K562 (cell line): ENCODE data around the gene MARK2. TPM values are rescaled to one million over a fixed set of nuclear protein-coding genes. Genes with fewer than 3 reads are reported as not detected.

Experiments
- ARID4B ChIP-seq: sonication (generic); formaldehyde crosslinking; IDR thresholded peaks from 2 replicates; pipeline ENCODE4 v1.8.0; 2022; ENCODE audit warnings: mild to moderate bottlenecking, missing genetic modification reagents
- BCLAF1 ChIP-seq, 2 experiments: fragments of 450-650 bp in 1 of 2; IDR thresholded peaks; 2 replicates each; pipeline ENCODE4 v1.6.1; 2011 to 2017; ENCODE audit warnings: low read depth in 2 of 2, antibody characterized with exemption in 1 of 2, borderline replicate concordance in 1 of 2, low read length in 1 of 2, mild to moderate bottlenecking in 1 of 2, mixed read lengths in 1 of 2; ENCODE audit not compliant: control insufficient read depth in 1 of 2
- BRCA1 ChIP-seq, 2 experiments: fragments of 450-650 bp in 1 of 2; sonication (generic) in 1 of 2; formaldehyde crosslinking in 1 of 2; IDR thresholded peaks; 2 replicates each; pipeline versions ENCODE4 v1.5.0 to v1.6.1; 2017 to 2020; ENCODE audit warnings: mild to moderate bottlenecking in 1 of 2, missing genetic modification reagents in 1 of 2
- CREB1 ChIP-seq, 2 experiments: sonication (generic) in 1 of 2; formaldehyde crosslinking in 1 of 2; IDR thresholded peaks; 2 replicates each; pipeline versions ENCODE4 v1.6.1 to v1.8.0; 2012 to 2022; ENCODE audit warnings: inconsistent platforms in 1 of 2, mild to moderate bottlenecking in 1 of 2, missing genetic modification reagents in 1 of 2, moderate library complexity in 1 of 2
- DPF2 ChIP-seq: fragments of 450-650 bp; IDR thresholded peaks from 2 replicates; pipeline ENCODE4 v1.6.1; 2016
- JUND ChIP-seq, 2 experiments: IDR thresholded peaks; 2 replicates in 1 of 2; 3 replicates in 1 of 2; pipeline ENCODE4 v1.6.1; 2011; ENCODE audit warnings: borderline replicate concordance in 2 of 2, low read depth in 2 of 2, low read length in 2 of 2, improper control_type of control experiment in 1 of 2, missing biosample characterization in 1 of 2, missing genetic modification characterization in 1 of 2, missing genetic modification reagents in 1 of 2
- XRCC4 ChIP-seq: IDR thresholded peaks from one replicate; pipeline ENCODE4 v1.6.1; 2011; ENCODE audit not compliant: insufficient read depth, insufficient read length; ENCODE audit errors: extremely low read depth
- XRCC5 ChIP-seq: fragments of 200-400 bp; formaldehyde crosslinking; IDR thresholded peaks from 2 replicates; pipeline ENCODE4 v1.6.1; 2017; ENCODE audit warnings: low read depth, mild to moderate bottlenecking, low read length
- ZC3H4 ChIP-seq: sonication (generic); formaldehyde crosslinking; IDR thresholded peaks from 2 replicates; pipeline ENCODE4 v1.9.0; 2021; ENCODE audit warnings: missing genetic modification reagents, borderline replicate concordance
- ZNF830 ChIP-seq: fragments of 250-450 bp; sonication (Bioruptor Pico); IDR thresholded peaks from 2 replicates; pipeline ENCODE4 v1.5.0; 2021; ENCODE audit warnings: mild to moderate bottlenecking
- polyA plus RNA-seq, 8 experiments: library from polyadenylated mRNA; depleted of rRNA in 4 of 8; stranded (reverse) in 5 of 8; unstranded in 3 of 8; fragments of >200 nt; fragmentation: Nextera tagmentation in 2 of 8; fragmentation: Illumina TruSeq in 1 of 8; extraction: Ambion mirVana in 2 of 8; extraction: Trizol in 1 of 8; gene quantifications; 2 replicates each; pipeline versions ENCODE4 v1.2.1 to v1.2.3, GENCODE V29; 2011 to 2014; ENCODE audit warnings: inconsistent platforms in 1 of 8, missing spikeins in 1 of 8
- total RNA-seq, 7 experiments: library from RNA; depleted of rRNA in 6 of 7; stranded (reverse); fragments of >200 nt in 6 of 7; fragmentation: Illumina TruSeq in 2 of 7; extraction: Trizol in 2 of 7; gene quantifications; 2 replicates each; pipeline versions ENCODE4 v1.2.1 to v1.2.3, GENCODE V29; 2011 to 2021; ENCODE audit warnings: low replicate concordance in 1 of 7

The MARK2 gene
- total and polyA plus RNA-seq, 9 of the 15 experiments (the other 6 are each of a cell fraction or from before 2014, with no cell fraction given), result 0.32 to 43.5 (median 15.1) TPM

GRCh38 chr11:63871962-63872799, 33.3 kb downstream of the MARK2 start (continued):
- TF ChIP-seq JUND (IDR thresholded peaks at IDR 0.05; ENCODE audit: borderline replicate concordance, low read depth, low read length) (peak; percentile 76; the same call in 1 of the 2 replicates), JUND (tag; IDR thresholded peaks at IDR 0.05; ENCODE audit: borderline replicate concordance, low read depth, low read length) (peak; percentile 82; the same call in 1 of the 3 replicates), BRCA1 (IDR thresholded peaks at IDR 0.05) (no peak), BRCA1 (CRISPR knock-in tag; IDR thresholded peaks at IDR 0.05) (no peak), CREB1 (IDR thresholded peaks at IDR 0.05) (no peak; the same call in 1 of the 2 replicates), CREB1 (CRISPR knock-in tag; IDR thresholded peaks at IDR 0.05) (peak; percentile 66; the same call in 1 of the 2 replicates), ZC3H4 (CRISPR knock-in tag) (no peak), ARID4B (CRISPR knock-in tag) (0 out of 2 replicates have a peak, but pooled peaks have one; percentile 42), XRCC4 (no peak), ZNF830 (CRISPR knock-in tag) (no peak), XRCC5 (peak; percentile 76; the same call in 1 of the 2 replicates), DPF2 (peak; percentile 71; the same call in 1 of the 2 replicates), BCLAF1 (IDR thresholded peaks at IDR 0.05; ENCODE audit: borderline replicate concordance in 1 of 2, control insufficient read depth in 1 of 2, low read depth in 2 of 2, low read length in 1 of 2) (no peak)
